PFSK-1 (cell line): ENCODE data around the gene RIPOR3.

Experiments used
- FOXP2 ChIP-seq: optimal IDR thresholded peaks from 2 replicates; pipeline ENCODE3; 2011; ENCODE audit warnings: borderline replicate concordance, control low read depth, inconsistent platforms; ENCODE audit not compliant: insufficient read depth; ENCODE audit errors: extremely low read length, extremely low read depth
- POLR2AphosphoS5 ChIP-seq: IDR thresholded peaks from 2 replicates; pipeline ENCODE4 v1.6.1; 2012; ENCODE audit warnings: low read depth, mild to moderate bottlenecking, control low read depth, low read length, moderate library complexity
- SIN3A ChIP-seq: IDR thresholded peaks from 2 replicates; pipeline ENCODE4 v1.6.1; 2012; ENCODE audit warnings: mild to moderate bottlenecking, low read length, moderate library complexity, borderline replicate concordance; ENCODE audit not compliant: insufficient read depth
- TAF1 ChIP-seq: IDR thresholded peaks from 2 replicates; pipeline ENCODE4 v1.6.1; 2012; ENCODE audit warnings: low read length, control low read depth, borderline replicate concordance; ENCODE audit not compliant: insufficient read depth
- TF ChIP-seq, protein P1 (sequence below), 2 experiments: IDR thresholded peaks; 2 replicates each; pipeline versions ENCODE4 v1.6.1 to v1.8.0; 2011 to 2012; ENCODE audit warnings: low read depth in 2 of 2, low read length in 2 of 2, control low read depth in 1 of 2, inconsistent platforms in 1 of 2, mild to moderate bottlenecking in 1 of 2, moderate library complexity in 1 of 2; ENCODE audit not compliant: insufficient read depth in 1 of 2

RIPOR3 gene

DNA sequence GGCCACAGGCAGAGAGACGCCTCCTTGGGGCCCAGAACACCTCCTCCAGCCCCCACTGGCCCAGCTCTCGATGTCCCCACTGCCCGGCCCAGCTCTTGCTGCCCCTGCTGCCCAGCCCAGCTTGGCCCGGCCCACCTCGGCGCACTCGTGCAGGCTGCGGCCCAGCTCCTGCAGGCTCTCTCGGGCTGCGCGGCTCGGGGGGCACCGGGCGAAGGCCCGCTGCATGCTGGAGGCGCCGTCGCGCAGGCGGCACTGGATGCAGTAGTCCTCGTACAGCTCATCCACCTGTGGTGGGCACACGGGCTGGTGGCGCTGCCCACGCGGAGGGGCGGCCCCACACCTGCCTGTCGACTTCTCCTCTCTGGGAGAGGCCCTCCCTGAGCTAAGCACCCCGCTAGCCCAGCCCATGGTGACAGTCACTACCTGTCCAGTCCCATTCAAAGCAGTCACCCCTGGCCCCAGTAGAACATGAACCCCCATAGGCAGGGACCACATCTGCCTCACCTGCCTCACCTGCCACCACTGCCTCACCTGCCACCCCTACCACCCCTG is 81.8 kb downstream of the RIPOR3 start:
- TF ChIP-seq, protein P1, sequence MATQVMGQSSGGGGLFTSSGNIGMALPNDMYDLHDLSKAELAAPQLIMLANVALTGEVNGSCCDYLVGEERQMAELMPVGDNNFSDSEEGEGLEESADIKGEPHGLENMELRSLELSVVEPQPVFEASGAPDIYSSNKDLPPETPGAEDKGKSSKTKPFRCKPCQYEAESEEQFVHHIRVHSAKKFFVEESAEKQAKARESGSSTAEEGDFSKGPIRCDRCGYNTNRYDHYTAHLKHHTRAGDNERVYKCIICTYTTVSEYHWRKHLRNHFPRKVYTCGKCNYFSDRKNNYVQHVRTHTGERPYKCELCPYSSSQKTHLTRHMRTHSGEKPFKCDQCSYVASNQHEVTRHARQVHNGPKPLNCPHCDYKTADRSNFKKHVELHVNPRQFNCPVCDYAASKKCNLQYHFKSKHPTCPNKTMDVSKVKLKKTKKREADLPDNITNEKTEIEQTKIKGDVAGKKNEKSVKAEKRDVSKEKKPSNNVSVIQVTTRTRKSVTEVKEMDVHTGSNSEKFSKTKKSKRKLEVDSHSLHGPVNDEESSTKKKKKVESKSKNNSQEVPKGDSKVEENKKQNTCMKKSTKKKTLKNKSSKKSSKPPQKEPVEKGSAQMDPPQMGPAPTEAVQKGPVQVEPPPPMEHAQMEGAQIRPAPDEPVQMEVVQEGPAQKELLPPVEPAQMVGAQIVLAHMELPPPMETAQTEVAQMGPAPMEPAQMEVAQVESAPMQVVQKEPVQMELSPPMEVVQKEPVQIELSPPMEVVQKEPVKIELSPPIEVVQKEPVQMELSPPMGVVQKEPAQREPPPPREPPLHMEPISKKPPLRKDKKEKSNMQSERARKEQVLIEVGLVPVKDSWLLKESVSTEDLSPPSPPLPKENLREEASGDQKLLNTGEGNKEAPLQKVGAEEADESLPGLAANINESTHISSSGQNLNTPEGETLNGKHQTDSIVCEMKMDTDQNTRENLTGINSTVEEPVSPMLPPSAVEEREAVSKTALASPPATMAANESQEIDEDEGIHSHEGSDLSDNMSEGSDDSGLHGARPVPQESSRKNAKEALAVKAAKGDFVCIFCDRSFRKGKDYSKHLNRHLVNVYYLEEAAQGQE (IDR thresholded peaks at IDR 0.05; ENCODE audit: insufficient read depth in 1 of 2, low read depth in 2 of 2, low read length in 2 of 2): no peak

- TF ChIP-seq POLR2AphosphoS5 (no peak), TAF1 (no peak), FOXP2 (no peak), SIN3A (no peak)
- TF ChIP-seq, protein P1 (IDR thresholded peaks at IDR 0.05; ENCODE audit: insufficient read depth in 1 of 2, low read depth in 2 of 2, low read length in 2 of 2): no peak
These were observed 82.6 kb downstream of the RIPOR3 start for GRCh38 chr20:50608750-50609104.

- TF ChIP-seq POLR2AphosphoS5: no peak
- TF ChIP-seq, protein P1 (IDR thresholded peaks at IDR 0.05; ENCODE audit: insufficient read depth in 1 of 2, low read depth in 2 of 2, low read length in 2 of 2): no peak
- TF ChIP-seq TAF1: no peak
- no peak for TF ChIP-seq SIN3A
- no peak for TF ChIP-seq FOXP2
These were observed 83.2 kb downstream of the RIPOR3 start for GRCh38 chr20:50607850-50608749.

DNA sequence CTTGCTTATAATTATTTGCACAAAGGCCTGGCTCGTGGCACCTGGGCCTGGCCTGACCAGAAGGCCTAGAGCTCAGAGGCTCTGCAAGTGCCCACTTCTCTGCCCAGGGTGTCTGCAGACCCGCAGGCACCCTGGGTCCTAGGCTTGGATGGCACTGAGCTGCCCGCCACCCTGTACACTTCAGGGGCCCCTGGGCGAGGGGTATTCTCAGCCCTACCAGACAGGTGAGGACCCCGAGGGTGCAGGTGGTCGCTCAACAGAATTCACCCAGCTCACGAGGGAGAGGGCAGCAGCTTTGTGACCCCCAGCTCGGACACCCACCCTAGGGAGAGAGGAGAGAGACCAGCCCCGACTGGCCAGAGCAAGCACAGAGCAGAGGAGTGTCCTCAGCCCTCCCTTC is 83.9 kb downstream of the RIPOR3 start:
- TF ChIP-seq SIN3A (no peak), FOXP2 (no peak), TAF1 (no peak), POLR2AphosphoS5 (no peak)
- TF ChIP-seq, protein P1 (IDR thresholded peaks at IDR 0.05; ENCODE audit: insufficient read depth in 1 of 2, low read depth in 2 of 2, low read length in 2 of 2): no peak
